GM12865 (cell line): Measurements from ENCODE around the gene TOX3.

ENCODE experiments used
- DNase-seq: peaks from one replicate; pipeline ENCODE4 v3.0.0; 2010; ENCODE audit warnings: low read depth
- H3K4me3 ChIP-seq: 2 replicates; pipeline ENCODE4 v1.5.1; 2011; ENCODE audit warnings: mild to moderate bottlenecking, low read depth, low read length, control low read depth
- TF ChIP-seq, protein P1 (sequence below): IDR thresholded peaks from 2 replicates; pipeline ENCODE4 v1.5.1; 2011; ENCODE audit warnings: low read length, control low read depth, low read depth, inconsistent platforms; ENCODE audit not compliant: insufficient read depth; ENCODE audit errors: missing control alignments

Gene TOX3

GRCh38 chr16:52512297-52512987 lies 34.5 kb downstream of the TOX3 start:
- TF ChIP-seq, protein P1, sequence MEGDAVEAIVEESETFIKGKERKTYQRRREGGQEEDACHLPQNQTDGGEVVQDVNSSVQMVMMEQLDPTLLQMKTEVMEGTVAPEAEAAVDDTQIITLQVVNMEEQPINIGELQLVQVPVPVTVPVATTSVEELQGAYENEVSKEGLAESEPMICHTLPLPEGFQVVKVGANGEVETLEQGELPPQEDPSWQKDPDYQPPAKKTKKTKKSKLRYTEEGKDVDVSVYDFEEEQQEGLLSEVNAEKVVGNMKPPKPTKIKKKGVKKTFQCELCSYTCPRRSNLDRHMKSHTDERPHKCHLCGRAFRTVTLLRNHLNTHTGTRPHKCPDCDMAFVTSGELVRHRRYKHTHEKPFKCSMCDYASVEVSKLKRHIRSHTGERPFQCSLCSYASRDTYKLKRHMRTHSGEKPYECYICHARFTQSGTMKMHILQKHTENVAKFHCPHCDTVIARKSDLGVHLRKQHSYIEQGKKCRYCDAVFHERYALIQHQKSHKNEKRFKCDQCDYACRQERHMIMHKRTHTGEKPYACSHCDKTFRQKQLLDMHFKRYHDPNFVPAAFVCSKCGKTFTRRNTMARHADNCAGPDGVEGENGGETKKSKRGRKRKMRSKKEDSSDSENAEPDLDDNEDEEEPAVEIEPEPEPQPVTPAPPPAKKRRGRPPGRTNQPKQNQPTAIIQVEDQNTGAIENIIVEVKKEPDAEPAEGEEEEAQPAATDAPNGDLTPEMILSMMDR = no peak
- DNase-seq = no peak
- H3K4me3 ChIP-seq = no peak overlapping the region

DNA sequence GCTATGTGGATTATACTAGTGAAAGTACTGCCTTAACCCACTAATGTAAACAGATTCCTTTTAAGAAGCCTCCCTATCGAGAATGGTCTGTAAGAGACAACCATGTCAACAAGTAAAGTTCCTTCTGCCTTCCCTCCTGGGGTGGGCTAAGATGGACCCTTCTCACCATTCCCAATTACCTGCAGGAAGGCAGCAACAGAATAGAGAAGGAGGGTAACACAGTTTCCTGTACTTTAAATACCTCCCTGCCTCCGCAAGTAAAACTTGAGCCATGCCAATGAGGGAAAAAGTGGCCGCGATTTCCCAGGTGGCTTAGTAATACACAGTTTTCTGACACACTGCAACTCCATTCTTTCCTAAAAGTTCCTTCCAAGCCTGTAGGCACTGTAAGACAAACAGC lies 45.2 kb downstream of the TOX3 start:
- DNase-seq = no peak
- TF ChIP-seq, protein P1 = no peak
- no peak overlapping the region for H3K4me3 ChIP-seq

DNA sequence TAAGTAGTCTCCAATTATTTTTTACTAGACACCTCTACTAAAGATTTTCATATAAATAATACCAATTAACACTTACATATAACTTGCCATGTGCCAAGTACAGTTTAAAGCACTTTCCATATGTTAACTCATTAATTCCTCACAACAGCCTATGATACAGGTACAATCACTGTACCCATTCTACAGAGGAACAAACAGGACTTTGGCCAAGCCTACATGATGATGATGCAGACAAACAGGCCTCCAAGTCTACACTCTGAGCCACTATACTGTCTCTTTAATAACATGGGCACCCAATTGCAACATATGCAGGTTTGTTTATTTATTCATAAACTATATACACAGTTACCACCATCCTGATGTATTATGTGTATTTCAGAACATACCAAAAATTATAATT lies 46.0 kb downstream of the TOX3 start:
- TF ChIP-seq, protein P1 = no peak
- H3K4me3 ChIP-seq = no peak overlapping the region
- DNase-seq = no peak

DNA sequence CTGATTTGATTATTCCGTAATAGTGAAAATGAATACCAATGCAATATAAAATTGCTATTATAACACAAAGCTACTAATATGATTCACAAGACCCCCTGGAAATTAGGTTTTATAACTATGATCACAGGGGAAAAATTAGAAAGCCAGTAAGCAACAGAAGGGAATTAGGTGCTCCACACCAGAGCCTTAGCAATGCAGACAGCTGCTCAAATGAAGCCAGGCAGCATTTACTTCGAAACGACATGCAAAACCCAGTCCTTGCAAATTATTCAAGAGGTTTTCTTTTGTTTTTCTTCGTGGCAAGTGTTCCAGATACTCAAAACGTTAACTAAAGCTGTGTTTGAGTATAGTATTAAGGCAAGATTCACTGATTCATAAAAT lies 47.9 kb downstream of the TOX3 start:
- DNase-seq = no peak
- no peak overlapping the region for H3K4me3 ChIP-seq
- TF ChIP-seq, protein P1 = no peak

GRCh38 chr16:52498328-52499059 lies 48.4 kb downstream of the TOX3 start:
- DNase-seq = no peak
- TF ChIP-seq, protein P1 = no peak
- no peak overlapping the region for H3K4me3 ChIP-seq

DNA sequence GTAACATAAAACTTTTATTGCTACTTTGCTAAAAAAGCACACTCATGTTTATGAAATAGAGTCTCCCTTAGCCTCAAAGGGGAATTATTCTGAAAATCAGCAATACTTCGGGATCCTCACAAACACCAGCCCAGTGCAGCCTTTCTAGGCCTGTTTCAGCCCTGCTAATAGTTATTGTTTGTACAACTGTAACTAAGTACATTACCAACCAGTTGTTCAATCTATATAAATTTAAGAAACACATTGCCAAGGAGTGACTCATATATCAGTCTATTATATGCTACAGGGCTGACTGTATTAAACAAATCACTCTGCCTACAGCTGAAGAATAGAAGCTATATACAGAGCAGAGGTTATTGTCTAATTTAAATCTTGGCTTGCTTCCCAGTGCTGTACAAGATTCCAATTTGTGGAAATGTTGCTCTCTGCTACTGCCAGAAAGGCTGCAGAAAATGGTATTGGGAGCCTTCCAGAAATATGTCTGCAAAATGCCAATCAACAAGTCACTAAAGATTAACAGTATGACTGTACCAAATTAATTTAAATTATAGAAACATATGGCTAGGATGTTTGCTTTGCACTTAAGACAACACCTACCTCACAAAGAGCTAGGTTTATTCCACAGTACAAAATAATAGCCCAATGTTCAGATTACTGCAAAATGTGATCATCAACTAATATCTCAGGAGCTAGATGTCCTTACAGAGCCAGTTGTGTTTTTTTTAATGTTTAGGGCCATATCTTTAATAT lies 49.7 kb downstream of the TOX3 start:
- TF ChIP-seq, protein P1 = no peak
- no peak overlapping the region for H3K4me3 ChIP-seq
- DNase-seq = no peak
